Measurements from ENCODE around the gene CIP2A.
"Not testable (repeated sequence)": the region's sequence is repeated elsewhere in the genome, so short reads cannot be mapped to it uniquely, and the experiment has no call there.

Gene CIP2A

GRCh38 chr3:108589081-108589997 is at the start of gene CIP2A, which contains the start of gene DZIP3:
CIP2A (minus strand) TSS chr3:108589438; CDS start chr3:108589375, 63 bp downstream.
DZIP3 (plus strand) TSS chr3:108589722; CDS start chr3:108605407, 15,685 bp downstream.
- DNase-seq (ENCODE audit: low read depth in 2 of 2): peak; percentile 83

GRCh38 chr3:108629974-108630373 is 40.7 kb upstream of the CIP2A start:
- no peak for DNase-seq (ENCODE audit: low read depth in 2 of 2)

GRCh38 chr3:108623504-108623903 is 34.3 kb upstream of the CIP2A start:
- no peak for DNase-seq (ENCODE audit: low read depth in 2 of 2)

GRCh38 chr3:108620250-108620649 is 31.0 kb upstream of the CIP2A start:
- no peak for DNase-seq (ENCODE audit: low read depth in 2 of 2)

GRCh38 chr3:108616090-108616489 is 26.9 kb upstream of the CIP2A start:
- not testable (repeated sequence) for DNase-seq (ENCODE audit: low read depth in 2 of 2)

GRCh38 chr3:108610651-108611050 is 21.4 kb upstream of the CIP2A start:
- no peak for DNase-seq (ENCODE audit: low read depth in 2 of 2)

GRCh38 chr3:108608750-108609149 is 19.5 kb upstream of the CIP2A start:
- no peak for DNase-seq (ENCODE audit: low read depth in 2 of 2)

- no peak for DNase-seq (ENCODE audit: low read depth in 2 of 2)
Measured at GRCh38 chr3:108605491-108605890, 16.3 kb upstream of the CIP2A start.

GRCh38 chr3:108605028-108605427 is 15.8 kb upstream of the CIP2A start:
- no peak for DNase-seq (ENCODE audit: low read depth in 2 of 2)

GRCh38 chr3:108603691-108604090 is 14.5 kb upstream of the CIP2A start:
- no peak for DNase-seq (ENCODE audit: low read depth in 2 of 2)

- no peak for DNase-seq (ENCODE audit: low read depth in 2 of 2)
Measured at GRCh38 chr3:108602935-108603294, 13.7 kb upstream of the CIP2A start.

GRCh38 chr3:108602249-108602934 is 13.2 kb upstream of the CIP2A start:
- DNase-seq (ENCODE audit: low read depth in 2 of 2): no peak

GRCh38 chr3:108599677-108600409 is 10.6 kb upstream of the CIP2A start:
- no peak for DNase-seq (ENCODE audit: low read depth in 2 of 2)

GRCh38 chr3:108598375-108598774 is 9.1 kb upstream of the CIP2A start:
- DNase-seq (ENCODE audit: low read depth in 2 of 2): no peak

- DNase-seq (ENCODE audit: low read depth in 2 of 2): no peak
Measured at GRCh38 chr3:108595321-108595720, 6.1 kb upstream of the CIP2A start.

GRCh38 chr3:108590460-108590859 is 1.2 kb upstream of the CIP2A start:
- DNase-seq (ENCODE audit: low read depth in 2 of 2): no peak

- DNase-seq (ENCODE audit: low read depth in 2 of 2): no peak
Measured at GRCh38 chr3:108589998-108590323, 723 bp upstream of the CIP2A start.

GRCh38 chr3:108588601-108589000 is 637 bp downstream of the CIP2A start:
- DNase-seq (ENCODE audit: low read depth in 2 of 2): no peak

GRCh38 chr3:108578064-108578463 is 11.2 kb downstream of the CIP2A start:
- no peak for DNase-seq (ENCODE audit: low read depth in 2 of 2)

GRCh38 chr3:108569336-108569735 is 19.9 kb downstream of the CIP2A start:
- DNase-seq (ENCODE audit: low read depth in 2 of 2): no peak

- DNase-seq (ENCODE audit: low read depth in 2 of 2): no peak
Measured at GRCh38 chr3:108566599-108566998, 22.6 kb downstream of the CIP2A start.

- DNase-seq (ENCODE audit: low read depth in 2 of 2): no peak
Measured at GRCh38 chr3:108565506-108565905, 23.7 kb downstream of the CIP2A start.
